ENCODE results near the gene ABHD10. TPM values are rescaled to one million over a fixed set of nuclear protein-coding genes. Genes with fewer than 3 reads are reported as not detected.

The ABHD10 gene
- 20.6 to 27.3 TPM (median 25.5 TPM) in 5 replicates for total RNA-seq (2022; extraction: Qiagen RNA extraction; ENCODE audit: low read depth)

DNA sequence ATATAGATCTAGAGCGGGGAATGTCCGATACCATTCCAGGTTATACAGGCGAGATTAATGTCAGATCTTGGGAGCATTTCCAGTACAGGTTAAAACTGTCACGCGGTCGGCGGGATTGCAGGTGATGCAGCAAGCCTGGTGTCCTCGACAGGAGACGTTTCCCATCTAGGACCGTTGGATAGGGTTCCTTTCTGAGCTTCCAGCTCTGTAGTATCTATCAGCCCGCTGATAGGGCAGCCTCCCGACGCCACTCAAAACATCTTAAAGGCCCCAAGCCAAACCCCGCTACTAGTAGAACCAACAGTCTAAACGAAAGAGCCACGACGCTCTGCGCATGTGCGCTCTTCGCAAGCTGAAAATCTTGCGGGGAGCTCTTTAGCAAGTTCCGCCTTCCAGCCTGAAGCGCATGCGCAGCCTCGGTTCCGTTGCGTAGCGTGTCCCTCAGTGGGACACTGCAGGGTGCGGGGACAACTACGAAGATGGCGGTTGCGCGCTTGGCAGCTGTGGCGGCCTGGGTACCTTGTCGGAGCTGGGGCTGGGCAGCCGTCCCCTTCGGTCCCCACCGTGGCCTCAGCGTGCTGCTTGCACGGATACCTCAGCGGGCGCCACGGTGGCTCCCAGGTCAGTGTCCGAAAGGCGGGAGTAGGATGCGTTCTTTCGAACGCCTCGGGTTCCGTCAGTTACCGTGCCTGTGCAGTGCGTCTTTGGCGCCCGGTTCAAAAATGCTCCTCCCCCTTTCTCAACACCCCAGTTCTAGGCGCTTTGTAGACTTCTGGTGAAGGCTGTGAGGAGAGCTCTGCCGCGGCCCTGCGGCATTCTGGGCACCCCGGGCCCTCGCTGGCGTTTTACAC, at the start of gene ABHD10:
ABHD10 (plus strand) TSS at position 444 of the 851 bp plus-strand sequence; CDS start at position 480, 36 bp downstream.

DNA sequence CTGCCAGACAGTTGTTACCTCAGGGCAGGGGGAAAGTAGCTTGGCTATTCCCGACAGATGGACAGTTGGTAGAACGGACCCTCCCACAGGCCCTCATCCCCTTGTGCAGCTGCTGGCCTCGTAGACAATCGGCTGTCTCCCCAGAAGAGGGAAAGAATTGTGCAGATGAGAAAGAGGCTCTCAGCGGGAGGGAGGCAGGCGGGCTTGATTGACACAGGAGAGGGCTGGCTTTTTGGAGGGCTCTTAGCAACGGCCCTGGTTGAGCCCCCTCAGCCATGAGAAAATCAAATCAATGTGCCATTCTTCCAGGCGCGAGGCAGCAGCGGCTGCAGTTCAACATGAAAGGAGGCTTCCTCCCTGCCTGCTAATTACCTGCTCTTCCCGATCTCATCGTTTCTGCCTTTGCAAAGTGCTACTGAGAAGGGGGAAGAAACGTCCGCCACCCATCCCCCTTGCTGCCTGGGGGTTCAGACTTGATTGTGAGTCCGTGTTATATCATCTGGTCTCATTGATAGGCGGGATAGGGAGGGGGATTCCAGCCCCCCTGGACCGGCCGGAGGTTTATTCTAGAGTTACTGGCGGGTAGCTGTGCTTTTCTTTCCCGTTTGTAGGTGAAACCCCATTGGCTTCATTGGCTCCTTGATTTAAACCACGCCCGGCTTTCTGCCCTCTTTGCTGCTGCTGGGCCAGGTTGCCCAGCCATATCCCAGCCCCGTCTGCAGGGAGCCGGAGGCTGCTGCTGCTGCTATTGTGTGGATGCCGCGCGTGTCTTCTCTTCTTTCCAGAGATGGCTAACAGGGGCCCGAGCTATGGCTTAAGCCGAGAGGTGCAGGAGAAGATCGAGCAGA, 20.0 kb downstream of the ABHD10 start, which contains the start of gene TAGLN3:
TAGLN3 (plus strand) TSS at position 287 of the 848 bp plus-strand sequence; CDS start at position 788, 501 bp downstream.

DNA sequence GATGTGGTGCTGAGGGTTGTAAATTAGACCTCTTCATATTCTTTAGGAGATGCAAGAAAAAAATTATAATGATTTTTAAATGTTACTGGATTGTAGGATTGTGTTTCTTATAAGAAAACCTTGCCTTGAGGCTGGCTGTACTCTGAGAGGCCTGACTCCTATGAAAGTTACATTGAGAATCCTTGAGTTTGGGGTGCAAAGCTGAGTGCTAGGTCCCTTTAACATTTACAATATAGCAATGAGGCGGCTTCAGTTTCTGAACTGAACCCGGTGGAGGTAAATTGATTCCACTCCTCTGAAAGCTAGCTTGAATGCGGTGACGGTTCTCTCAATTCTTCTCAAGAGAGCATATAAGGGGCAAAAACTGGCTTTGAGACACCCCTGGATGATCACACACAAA, 55.6 kb downstream of the ABHD10 start, which contains the start of gene TMPRSS7:
TMPRSS7 (plus strand) TSS at position 301 of the 400 bp plus-strand sequence. CDS start 110 bp downstream, outside the sequence.

Other genes starting within 250 kb of the ABHD10 start
- gene PHLDB2, start 119.8 kb upstream of the ABHD10 start, total RNA-seq (2022; extraction: Qiagen RNA extraction; ENCODE audit: low read depth) = 17.2 to 32.4 TPM (median 26.6 TPM) in 5 replicates
- not detected in 5 replicates for gene TAGLN3, start 19.9 kb downstream of the ABHD10 start, total RNA-seq (2022; extraction: Qiagen RNA extraction; ENCODE audit: low read depth)
- gene TMPRSS7, start 55.7 kb downstream of the ABHD10 start, total RNA-seq (2022; extraction: Qiagen RNA extraction; ENCODE audit: low read depth) = 0.03 to 0.13 TPM (median 0.12 TPM) in 5 replicates
- 10.6 to 17.7 TPM (median 15.1 TPM) in 5 replicates for gene C3orf52, start 107.4 kb downstream of the ABHD10 start, total RNA-seq (2022; extraction: Qiagen RNA extraction; ENCODE audit: low read depth)
- not detected in 5 replicates for gene GCSAM, start 154.2 kb downstream of the ABHD10 start, total RNA-seq (2022; extraction: Qiagen RNA extraction; ENCODE audit: low read depth)

Data from A549 treated with DMSO at 1 μM for 4 hours (cell line).